ENCODE results near the gene PGAM5.

DNA sequence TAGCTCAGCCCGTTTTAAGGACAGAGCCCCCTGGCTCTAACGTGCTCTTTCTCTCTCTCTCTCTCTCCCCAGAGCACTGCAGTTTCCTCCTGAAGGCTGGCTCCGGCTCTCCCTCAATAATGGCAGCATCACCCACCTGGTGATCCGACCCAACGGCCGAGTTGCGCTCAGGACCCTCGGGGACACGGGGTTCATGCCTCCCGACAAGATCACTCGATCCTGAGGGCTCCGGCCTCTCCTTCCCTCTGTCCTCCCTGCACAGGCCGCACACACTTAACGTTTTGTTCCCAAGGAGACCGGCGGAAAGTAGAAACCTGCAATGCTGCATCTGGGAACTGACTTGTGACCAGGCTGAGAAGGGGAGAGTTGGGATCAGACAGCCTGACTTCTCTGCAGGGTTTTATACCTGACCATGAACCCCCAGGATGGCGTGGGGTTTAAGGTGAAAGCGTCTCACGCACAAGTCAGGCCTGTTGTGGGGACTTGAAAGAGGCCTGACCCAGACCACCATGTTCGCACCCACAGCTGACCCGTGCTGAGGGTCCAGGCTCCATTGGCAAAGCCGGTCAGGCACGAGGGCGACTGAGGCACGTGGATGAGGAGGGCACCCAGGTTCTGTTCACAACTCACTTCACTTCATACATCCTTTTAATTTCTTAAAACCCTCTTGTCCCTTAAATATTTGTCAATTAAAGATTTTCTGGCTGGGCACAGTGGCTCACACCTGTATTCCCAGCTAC is 10.1 kb downstream of the PGAM5 start:
- TF ChIP-seq CTCF (IDR thresholded peaks at IDR 0.05) (no peak), POLR2A (IDR thresholded peaks at IDR 0.05) (no peak), POLR2AphosphoS5 (IDR thresholded peaks at IDR 0.05) (no peak)

Measured in transverse colon (tissue), 4 donors.